Ovary (tissue), 3 donors: ENCODE measurements around the gene DUSP1.

Source experiments
- EP300 ChIP-seq: sonication (generic); formaldehyde crosslinking; IDR thresholded peaks from one replicate; pipeline ENCODE4 v1.6.1; 2017; ENCODE audit warnings: antibody characterized with exemption
- POLR2A ChIP-seq: fragments of 450-650 bp; IDR thresholded peaks from one replicate; pipeline ENCODE4 v1.6.1; 2017; ENCODE audit warnings: antibody characterized with exemption, mild to moderate bottlenecking, moderate library complexity
- TF ChIP-seq, protein P1 (sequence below), 3 donors: fragments of 450-650 bp in 2 of 3; fragments of 200-600 bp in 1 of 3; IDR thresholded peaks; one replicate each; pipeline versions ENCODE4 v1.5.1 to v1.8.0; 2016 to 2022; ENCODE audit warnings: antibody characterized with exemption in 3 of 3, mild to moderate bottlenecking in 1 of 3
- donor health status: DM: no; HTN: no; CAD: no.

DNA sequence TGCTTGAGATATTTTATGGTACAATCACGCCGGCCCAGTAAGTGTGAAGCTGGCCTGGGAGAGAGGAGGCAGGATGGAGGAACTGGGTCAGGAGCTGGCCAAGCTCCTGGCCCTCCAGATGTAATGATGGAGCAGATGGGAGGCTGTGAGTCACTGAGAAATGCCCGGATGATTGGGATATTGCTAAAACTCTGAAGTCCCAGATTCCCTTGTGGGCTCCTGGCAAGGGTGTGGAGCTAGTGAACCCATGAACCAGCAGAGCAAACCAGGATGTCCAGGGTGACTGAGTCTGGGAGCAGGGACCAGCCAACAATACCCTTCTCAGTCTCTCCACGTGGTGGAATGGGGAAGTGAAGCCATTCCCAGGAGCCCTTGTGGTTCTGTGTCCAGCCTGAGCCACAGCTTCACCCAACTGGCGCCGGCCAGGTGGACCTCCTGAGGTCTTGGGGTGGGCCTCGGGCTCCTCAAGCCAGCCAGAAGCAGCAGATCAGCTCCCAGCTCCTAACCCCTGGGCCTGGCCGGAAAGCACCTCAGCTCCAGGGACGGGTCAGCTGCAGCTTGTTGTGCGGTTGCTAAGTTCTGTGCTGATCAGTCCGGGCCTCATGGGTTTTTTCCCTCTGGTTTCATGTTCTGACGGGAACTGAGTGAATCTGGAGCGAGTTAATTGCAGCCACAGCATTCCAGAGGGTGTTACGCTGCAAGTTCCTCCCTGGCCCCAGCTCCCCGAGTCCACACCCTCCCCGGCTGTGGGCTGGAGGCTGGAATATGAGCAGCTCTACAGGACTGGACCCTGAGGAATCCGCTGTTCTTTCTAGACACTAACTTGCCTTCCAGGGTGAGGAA is 37.6 kb downstream of the DUSP1 start:
- TF ChIP-seq POLR2A = no peak
- TF ChIP-seq, protein P1, sequence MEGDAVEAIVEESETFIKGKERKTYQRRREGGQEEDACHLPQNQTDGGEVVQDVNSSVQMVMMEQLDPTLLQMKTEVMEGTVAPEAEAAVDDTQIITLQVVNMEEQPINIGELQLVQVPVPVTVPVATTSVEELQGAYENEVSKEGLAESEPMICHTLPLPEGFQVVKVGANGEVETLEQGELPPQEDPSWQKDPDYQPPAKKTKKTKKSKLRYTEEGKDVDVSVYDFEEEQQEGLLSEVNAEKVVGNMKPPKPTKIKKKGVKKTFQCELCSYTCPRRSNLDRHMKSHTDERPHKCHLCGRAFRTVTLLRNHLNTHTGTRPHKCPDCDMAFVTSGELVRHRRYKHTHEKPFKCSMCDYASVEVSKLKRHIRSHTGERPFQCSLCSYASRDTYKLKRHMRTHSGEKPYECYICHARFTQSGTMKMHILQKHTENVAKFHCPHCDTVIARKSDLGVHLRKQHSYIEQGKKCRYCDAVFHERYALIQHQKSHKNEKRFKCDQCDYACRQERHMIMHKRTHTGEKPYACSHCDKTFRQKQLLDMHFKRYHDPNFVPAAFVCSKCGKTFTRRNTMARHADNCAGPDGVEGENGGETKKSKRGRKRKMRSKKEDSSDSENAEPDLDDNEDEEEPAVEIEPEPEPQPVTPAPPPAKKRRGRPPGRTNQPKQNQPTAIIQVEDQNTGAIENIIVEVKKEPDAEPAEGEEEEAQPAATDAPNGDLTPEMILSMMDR (IDR thresholded peaks at IDR 0.05) = peak in 1 of 3 donors; percentile 23
- peak; percentile 57 for TF ChIP-seq EP300
